Activated CD4-positive, alpha-beta T cell treated with anti-CD3 and anti-CD28 coated beads, Interleukin-2, amount 50 U/mL, for 24 hours (primary cell): Measurements from ENCODE around the gene ADAM12.
"Not testable (repeated sequence)": the region's sequence is repeated elsewhere in the genome, so short reads cannot be mapped to it uniquely, and the experiment has no call there.

Experiments
- DNase-seq, 2 donors: peaks; one replicate each; pipeline ENCODE4 v3.0.0-alpha.2; 2020; ENCODE audit warnings: low read depth in 1 of 2, low spot score in 1 of 2

ADAM12 gene

GRCh38 chr10:126064512-126064911 is 323.8 kb downstream of the ADAM12 start:
- DNase-seq, result no peak

GRCh38 chr10:126063353-126063791 is 324.9 kb downstream of the ADAM12 start:
- no peak for DNase-seq

GRCh38 chr10:126062131-126063032 is 325.9 kb downstream of the ADAM12 start:
- DNase-seq, result no peak

GRCh38 chr10:126061526-126061925 is 326.8 kb downstream of the ADAM12 start:
- DNase-seq, result no peak

GRCh38 chr10:126060261-126060931 is 327.9 kb downstream of the ADAM12 start:
- DNase-seq, result no peak

GRCh38 chr10:126059076-126059826 is 329.0 kb downstream of the ADAM12 start:
- no peak for DNase-seq

- no peak for DNase-seq
These were observed 329.8 kb downstream of the ADAM12 start for GRCh38 chr10:126058507-126058906.

GRCh38 chr10:126058104-126058503 is 330.2 kb downstream of the ADAM12 start:
- no peak for DNase-seq

GRCh38 chr10:126057494-126057893 is 330.8 kb downstream of the ADAM12 start:
- DNase-seq, result no peak

GRCh38 chr10:126054191-126054590 is 334.1 kb downstream of the ADAM12 start:
- no peak for DNase-seq

- DNase-seq, result no peak
These were observed 336.1 kb downstream of the ADAM12 start for GRCh38 chr10:126052171-126052570.

GRCh38 chr10:126049759-126050700 is 338.2 kb downstream of the ADAM12 start:
- DNase-seq, result no peak

- not testable (repeated sequence) for DNase-seq
These were observed 340.5 kb downstream of the ADAM12 start for GRCh38 chr10:126047749-126048148.

GRCh38 chr10:126046831-126047230 is 341.4 kb downstream of the ADAM12 start:
- no peak for DNase-seq

- no peak for DNase-seq
These were observed 342.4 kb downstream of the ADAM12 start for GRCh38 chr10:126045861-126046260.

GRCh38 chr10:126043389-126043788 is 344.9 kb downstream of the ADAM12 start:
- DNase-seq, result no peak

- no peak for DNase-seq
These were observed 345.4 kb downstream of the ADAM12 start for GRCh38 chr10:126042906-126043305.

- no peak for DNase-seq
These were observed 345.9 kb downstream of the ADAM12 start for GRCh38 chr10:126042354-126042753.

GRCh38 chr10:126041804-126042231 is 346.5 kb downstream of the ADAM12 start:
- peak in 1 of 2 donors; percentile 70 for DNase-seq

- DNase-seq, result no peak
These were observed 347.2 kb downstream of the ADAM12 start for GRCh38 chr10:126041117-126041516.
